ENCODE measurements around the gene CD4. TPM values are rescaled to one million over a fixed set of nuclear protein-coding genes. Genes with fewer than 3 reads are reported as not detected.

CD4 gene
- 0.23 and 0.47 TPM in 2 replicates for total RNA-seq (ENCODE audit: low replicate concordance)

DNA sequence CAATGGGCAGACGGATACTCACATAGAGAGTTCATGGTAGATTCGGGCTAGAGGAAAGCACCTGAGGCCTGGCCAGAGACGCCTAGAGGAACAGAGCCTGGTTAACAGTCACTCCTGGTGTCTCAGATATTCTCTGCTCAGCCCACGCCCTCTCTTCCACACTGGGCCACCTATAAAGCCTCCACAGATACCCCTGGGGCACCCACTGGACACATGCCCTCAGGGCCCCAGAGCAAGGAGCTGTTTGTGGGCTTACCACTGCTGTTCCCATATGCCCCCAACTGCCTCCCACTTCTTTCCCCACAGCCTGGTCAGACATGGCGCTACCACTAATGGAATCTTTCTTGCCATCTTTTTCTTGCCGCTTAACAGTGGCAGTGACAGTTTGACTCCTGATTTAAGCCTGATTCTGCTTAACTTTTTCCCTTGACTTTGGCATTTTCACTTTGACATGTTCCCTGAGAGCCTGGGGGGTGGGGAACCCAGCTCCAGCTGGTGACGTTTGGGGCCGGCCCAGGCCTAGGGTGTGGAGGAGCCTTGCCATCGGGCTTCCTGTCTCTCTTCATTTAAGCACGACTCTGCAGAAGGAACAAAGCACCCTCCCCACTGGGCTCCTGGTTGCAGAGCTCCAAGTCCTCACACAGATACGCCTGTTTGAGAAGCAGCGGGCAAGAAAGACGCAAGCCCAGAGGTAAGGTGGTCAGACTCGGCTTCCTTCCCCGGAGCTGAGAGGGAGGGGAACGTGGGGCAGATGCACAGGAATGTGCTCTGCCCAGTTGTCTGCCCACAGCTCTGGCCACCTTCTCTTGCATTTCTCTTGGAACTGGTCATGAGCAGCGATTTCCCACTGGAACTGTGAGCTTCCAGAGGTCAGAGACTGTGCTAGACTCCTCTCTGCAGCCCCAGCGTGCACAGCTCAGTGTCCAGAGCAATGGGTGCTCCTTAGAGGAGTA is at the start of gene CD4:
Gene CD4, plus strand, starts transcription at position 557 of the 953 bp plus-strand sequence. CDS start 10,611 bp downstream, outside the sequence.

DNA sequence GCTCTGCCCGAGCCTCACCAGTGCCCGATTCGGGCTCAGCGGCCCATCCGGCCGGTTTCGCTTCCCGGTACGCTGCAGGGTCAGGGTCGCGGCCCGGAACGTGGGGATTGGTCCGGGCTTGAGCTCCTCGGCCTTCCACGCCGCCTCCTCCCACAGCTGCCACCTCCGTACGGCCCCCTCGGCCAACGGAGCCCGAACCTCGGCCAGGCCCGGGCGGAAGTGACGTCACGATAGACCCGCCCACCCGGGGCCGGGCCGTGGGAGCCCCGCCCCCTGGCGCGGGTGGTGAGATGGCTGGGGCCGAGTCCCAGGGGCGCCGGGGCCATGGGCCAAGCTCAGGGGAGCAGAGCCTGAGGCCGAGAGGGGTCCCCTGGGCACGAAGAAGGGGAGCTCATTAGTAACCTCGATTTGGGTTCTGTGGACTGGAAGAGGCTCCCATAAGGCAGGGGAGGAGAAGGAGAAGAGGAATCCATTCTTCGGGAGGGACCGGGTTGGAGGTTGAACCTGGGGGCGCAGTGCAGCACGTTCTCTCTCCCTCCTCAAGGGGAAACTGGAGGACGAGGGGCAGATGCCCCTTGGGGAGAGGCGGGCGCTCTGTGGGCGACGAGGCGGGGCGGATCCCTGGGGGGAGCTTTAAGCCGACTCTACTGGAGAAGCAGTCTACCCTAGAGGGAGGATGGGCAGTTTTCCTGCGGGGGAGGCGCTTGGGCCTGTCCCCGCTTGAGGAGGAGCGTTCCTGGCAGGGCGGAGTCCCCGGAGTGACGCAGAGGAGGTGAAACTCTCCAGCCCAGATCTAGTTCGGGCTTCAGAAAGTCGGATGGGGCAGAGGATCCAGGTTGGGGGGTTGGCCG is 36.2 kb upstream of the CD4 start, which contains the start of gene MLF2:
Gene MLF2, minus strand, starts transcription at position 221 of the 851 bp plus-strand sequence. CDS start 807 bp downstream, outside the sequence.

DNA sequence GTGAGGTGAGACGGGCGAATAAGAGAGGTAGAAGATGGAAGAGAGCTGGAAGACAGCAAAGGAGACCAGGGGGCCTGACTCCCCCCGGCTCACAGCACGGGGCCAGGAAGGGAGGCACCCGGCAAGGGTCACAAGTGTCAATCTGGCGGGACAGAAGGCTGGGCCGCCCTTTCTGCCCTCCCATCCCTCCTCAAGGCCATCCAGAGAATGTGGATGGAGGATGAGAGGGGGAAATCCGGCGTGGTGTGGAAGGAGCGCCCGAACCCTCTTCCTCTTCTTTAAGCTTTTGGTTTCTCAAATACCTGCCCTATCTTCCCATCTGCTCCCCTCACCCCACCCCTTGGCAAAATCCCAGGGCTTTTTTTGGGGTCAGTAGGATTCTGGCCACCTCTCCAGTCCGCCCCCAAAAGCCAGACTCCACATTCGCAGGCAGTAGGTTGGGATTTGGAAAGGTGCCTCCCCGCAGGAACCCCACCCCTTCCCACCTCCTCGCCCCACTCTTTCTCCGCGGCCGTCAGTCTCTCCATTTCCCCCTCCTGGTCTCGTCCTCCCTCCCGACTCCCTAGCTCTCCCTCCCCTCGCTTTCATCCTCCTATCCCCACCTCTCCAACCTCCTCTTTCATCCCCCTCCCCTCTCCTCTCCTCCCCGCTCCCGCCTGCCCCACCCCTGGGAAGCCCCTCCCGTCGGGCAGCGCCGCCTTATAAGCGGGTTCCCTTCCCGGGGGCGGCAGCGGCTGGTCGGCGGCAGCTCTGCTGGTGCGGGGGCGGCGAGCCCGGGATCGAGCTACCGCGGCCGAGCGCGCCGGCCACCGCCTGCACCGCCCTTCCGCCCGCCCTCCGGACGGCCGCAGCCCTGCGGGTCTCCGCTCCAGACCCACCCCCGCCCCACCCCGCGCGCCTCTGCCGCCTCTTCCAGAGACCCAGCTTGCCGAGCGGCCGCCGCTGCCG is 23.4 kb upstream of the CD4 start, which contains the start of gene PTMS:
Gene PTMS, plus strand, starts transcription at position 730 of the 948 bp plus-strand sequence. CDS start 343 bp downstream, outside the sequence.

DNA sequence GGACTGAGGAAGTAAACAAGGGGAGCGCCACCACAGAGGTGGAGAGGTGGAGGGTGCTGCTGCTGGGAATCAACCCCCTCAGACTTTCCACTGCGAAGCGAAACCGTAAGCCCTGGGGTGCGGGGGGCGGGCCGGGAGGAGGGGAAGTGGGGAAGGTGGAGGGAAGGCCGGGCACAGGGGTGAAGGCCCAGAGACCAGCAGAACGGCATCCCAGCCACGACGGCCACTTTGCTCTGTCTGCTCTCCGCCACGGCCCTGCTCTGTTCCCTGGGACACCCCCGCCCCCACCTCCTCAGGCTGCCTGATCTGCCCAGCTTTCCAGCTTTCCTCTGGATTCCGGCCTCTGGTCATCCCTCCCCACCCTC is 17.0 kb upstream of the CD4 start, which contains the start of gene LAG3:
Gene LAG3, plus strand, starts transcription at position 190 of the 365 bp plus-strand sequence. CDS start 333 bp downstream, outside the sequence.

DNA sequence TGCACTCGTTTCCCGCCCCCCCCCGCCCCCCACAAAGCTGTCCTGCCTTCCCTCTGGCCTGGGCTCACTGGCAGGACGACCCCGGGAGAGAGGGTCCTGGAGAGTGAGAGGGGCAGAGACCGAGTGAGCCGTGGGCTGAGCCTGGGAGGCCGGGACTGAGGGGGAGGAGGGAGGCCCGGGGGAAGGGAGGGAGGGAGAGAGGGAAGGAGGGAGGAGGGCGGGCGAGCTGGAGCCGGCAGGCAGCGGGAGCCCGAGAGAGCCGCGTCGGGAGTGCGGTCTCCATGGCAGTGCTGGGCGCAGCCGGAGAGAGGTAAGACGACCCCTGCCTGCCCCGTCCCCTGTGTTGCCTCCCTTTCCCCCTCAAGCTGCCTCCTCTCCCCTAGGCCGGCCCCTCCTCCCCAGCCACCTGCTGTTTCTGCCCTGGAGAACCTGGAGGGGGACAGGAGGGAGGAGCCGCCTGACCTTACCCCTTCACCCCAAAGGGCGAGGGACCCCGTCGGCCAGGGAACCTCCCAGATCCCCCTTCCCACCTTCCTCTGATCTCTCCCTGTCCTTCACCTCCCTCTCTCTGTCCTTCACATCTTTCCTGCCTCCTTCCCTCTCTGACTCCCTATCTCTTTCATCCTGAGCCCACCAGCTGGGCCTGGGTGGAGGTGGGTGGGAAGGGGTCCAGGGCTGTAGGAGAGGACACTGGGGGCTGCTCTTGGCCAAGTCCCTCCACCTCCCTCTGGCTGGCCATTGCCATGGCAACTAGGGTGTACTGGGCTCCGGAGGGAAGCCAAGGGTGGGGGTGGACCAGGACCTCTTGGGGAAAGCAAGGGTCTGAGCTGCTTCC is 32.5 kb downstream of the CD4 start, which contains the start of gene GPR162:
Gene GPR162, plus strand, starts transcription at position 231 of the 835 bp plus-strand sequence. CDS start 2,078 bp downstream, outside the sequence.

DNA sequence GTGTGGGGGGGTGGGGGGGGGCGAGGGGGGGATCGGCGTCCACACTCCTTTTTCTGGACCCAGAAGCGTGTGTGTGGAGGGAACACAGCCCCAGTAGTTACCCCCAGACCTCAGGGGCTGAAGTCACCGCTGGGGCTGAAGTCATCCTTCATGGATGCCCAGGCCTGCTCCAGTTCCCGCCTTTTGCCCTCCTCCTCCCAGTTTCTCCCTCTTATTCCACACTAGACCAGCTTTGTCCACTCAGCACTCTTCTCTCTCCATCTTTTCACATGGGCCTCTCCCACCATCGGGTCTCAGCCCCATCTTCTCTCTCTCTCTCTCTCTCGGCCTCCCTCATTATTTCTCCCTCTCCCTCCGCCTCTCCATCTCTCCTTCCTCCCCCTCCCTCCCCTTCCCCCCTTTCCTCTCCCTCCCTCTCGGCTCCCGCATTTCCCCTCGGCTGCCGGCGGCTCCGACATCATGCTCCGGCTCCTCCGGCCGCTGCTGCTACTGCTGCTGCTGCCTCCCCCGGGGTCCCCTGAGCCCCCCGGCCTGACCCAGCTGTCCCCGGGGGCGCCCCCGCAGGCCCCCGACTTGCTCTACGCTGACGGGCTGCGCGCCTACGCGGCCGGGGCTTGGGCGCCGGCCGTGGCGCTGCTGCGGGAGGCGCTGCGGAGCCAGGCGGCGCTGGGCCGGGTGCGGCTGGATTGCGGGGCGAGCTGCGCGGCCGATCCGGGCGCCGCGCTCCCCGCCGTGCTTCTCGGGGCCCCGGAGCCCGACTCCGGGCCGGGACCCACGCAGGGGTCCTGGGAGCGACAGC is 38.9 kb downstream of the CD4 start, which contains the start of gene P3H3:
Gene P3H3, plus strand, starts transcription at position 426 of the 799 bp plus-strand sequence. Its CDS starts 34 bp downstream, at position 460.

DNA sequence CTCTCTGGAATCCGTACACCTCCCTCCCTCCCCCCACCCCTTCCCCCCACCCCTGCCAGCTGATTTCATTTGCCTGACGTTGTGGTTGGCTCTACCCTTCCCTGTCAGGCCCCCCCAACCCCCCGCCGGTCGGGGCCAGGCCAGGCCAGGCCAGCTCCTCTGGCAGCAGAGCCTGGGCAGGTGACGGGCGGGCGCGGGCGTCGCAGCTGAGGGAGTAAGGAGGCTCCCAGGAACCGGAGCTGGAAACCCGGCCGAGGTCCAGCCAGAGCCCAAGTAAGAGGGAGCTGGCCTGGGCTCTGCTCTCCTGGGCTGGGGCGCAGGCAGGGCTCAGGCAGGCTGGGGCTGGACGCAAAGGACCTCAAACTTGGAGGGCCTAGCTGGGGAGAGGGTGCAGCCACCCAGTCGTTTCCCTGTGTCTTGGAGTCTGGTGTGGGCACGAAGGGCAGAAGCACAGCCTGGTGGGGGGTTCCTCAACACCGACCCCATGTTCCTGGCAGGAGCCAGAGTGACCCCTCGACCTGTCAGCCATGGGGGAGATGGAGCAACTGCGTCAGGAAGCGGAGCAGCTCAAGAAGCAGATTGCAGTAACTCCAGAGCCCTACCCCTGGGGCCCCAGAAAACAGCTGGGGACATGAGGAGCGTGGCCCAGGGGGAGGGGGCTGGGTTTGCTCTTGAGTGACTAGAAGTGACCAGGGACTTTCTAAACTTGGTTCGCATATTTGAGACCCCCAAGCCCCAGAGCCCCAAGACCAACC is 51.6 kb downstream of the CD4 start, which contains the start of gene GNB3:
Gene GNB3, plus strand, starts transcription at position 165 of the 755 bp plus-strand sequence. Its CDS starts 363 bp downstream, at position 528.

DNA sequence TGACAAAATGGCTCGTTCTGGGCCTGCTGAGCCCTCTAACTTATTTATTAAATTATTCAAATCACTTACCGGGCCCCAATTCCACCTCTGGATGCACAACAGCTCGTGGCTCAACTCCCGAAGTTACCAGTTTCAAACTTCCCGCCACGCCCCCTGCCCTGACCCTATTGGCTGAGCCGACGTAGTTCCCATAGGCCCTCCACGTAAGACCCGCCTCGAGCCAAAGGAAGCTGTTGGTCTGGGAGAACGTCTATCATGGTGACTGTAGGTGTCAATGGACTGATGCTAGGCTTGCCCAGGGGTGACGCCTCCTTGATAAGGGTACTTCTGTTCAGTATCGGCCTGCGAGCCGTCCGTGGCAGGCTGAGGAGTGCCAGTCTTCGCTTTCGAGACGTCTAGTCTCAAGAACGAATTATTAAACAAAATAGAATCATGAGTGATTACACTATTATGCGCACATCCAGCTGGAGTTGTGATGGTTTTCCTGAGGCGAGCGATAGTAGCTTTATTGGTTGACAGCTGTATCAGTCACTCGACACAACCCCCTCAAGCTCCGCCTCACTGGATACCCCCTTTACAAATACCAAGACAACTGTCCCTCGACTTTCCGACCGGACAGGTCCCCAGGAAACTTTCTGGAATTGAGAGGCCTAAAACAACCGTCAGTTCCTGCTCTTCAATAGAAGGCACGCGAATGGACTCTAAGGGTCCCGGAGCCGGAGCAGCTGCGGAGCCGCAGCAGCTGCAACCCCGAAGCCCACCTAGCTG is 62.0 kb downstream of the CD4 start, which contains the start of gene CDCA3:
Gene CDCA3, minus strand, starts transcription at position 134 of the 768 bp plus-strand sequence. CDS start 334 bp downstream, outside the sequence.

DNA sequence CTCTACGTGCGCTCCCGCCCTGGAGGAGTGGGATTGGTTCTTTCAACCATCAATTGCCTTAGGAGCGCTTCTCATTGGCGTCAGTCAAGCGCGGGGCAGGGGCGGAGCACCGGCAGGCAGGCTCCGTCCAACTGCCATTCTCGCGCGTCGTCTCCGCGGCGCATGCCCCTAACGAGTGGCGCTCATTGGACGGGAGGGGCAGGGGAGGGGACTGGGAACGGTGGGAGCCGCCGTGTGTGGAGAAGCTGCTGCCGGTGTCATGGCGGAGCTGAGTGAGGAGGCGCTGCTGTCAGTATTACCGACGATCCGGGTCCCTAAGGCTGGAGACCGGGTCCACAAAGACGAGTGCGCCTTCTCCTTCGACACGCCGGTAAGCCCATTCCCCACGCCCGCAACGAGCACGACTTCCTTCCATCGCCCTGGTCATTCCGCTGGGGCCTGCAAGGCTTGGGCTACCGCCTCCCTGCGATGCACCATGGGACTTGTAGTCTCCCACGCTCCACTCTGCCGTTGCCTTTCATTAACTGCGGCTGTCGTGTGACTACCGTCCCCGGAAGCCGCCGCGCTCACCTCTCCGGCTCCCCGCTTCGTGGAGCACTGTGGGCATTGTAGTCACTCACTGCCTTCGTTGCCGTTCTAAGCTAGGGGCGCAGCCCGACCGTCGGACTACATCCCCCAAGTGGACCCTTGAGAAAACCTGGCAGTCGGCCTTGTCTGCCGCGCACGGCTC is 62.8 kb downstream of the CD4 start, which contains the start of gene USP5:
Gene USP5, plus strand, starts transcription at position 230 of the 730 bp plus-strand sequence. Its CDS starts 30 bp downstream, at position 260.

DNA sequence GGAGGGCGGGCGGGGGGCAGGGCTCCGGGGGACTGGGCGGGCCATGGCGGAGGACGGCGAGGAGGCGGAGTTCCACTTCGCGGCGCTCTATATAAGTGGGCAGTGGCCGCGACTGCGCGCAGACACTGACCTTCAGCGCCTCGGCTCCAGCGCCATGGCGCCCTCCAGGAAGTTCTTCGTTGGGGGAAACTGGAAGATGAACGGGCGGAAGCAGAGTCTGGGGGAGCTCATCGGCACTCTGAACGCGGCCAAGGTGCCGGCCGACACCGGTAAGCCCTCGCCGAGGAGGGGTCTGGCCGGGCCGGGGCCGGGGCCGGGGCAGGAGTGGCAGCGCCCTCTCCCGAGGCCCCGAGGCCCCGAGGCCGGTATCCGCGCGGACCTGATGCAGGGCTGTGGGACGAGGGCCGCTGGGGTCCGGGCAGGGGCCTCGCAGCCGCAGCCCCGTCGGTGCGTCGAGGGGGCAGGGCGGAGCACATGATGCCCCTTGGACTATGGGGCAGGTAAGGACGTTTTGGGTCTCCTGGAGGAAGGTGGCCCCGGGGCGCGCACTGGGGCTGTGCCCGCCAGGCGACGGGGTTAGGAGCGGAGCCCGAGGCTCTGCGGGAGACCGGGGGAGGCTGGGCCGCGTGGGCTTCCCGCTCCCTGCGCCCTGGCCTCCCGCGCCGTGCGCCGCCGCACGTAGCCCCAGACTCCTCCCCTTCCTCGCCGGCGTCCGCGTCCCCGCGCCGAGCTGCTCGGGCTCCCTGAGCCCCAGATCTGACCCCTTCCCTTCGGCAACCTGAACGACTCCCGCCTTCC is 78.3 kb downstream of the CD4 start, which contains the start of gene TPI1:
Gene TPI1, plus strand, starts transcription at position 119 of the 798 bp plus-strand sequence. Its CDS starts 36 bp downstream, at position 155.

Other genes with a start within 250 kb of the CD4 start
- gene IFFO1, start 233.5 kb upstream of the CD4 start, total RNA-seq (ENCODE audit: low replicate concordance), result 8.8 and 36.9 TPM in 2 replicates
- gene NOP2, start 221.2 kb upstream of the CD4 start, total RNA-seq (ENCODE audit: low replicate concordance), result 11.5 and 20.7 TPM in 2 replicates
- 187 and 210 TPM in 2 replicates for gene CHD4, start 182.1 kb upstream of the CD4 start, total RNA-seq (ENCODE audit: low replicate concordance)
- gene LPAR5, start 153.6 kb upstream of the CD4 start, total RNA-seq (ENCODE audit: low replicate concordance), result under 0.01 TPM in 1 of 2 replicates, not detected in the other
- gene ACRBP, start 142.1 kb upstream of the CD4 start, total RNA-seq (ENCODE audit: low replicate concordance), result 0.23 TPM in 1 of 2 replicates, not detected in the other
- 22.7 and 27.0 TPM in 2 replicates for gene ING4, start 126.4 kb upstream of the CD4 start, total RNA-seq (ENCODE audit: low replicate concordance)
- 8.3 TPM in 2 replicates for gene ZNF384, start 100.2 kb upstream of the CD4 start, total RNA-seq (ENCODE audit: low replicate concordance)
- under 0.01 and 0.38 TPM in 2 replicates for gene PIANP, start 88.7 kb upstream of the CD4 start, total RNA-seq (ENCODE audit: low replicate concordance)
- gene COPS7A, start 65.5 kb upstream of the CD4 start, total RNA-seq (ENCODE audit: low replicate concordance), result 87.9 and 180 TPM in 2 replicates
- 66.7 and 158 TPM in 2 replicates for gene MLF2, start 36.4 kb upstream of the CD4 start, total RNA-seq (ENCODE audit: low replicate concordance)
- 43.6 and 51.7 TPM in 2 replicates for gene PTMS, start 23.2 kb upstream of the CD4 start, total RNA-seq (ENCODE audit: low replicate concordance)
- gene LAG3, start 17.0 kb upstream of the CD4 start, total RNA-seq (ENCODE audit: low replicate concordance), result 0.15 TPM in 1 of 2 replicates, not detected in the other
- gene GPR162, start 32.3 kb downstream of the CD4 start, total RNA-seq (ENCODE audit: low replicate concordance), result 1.3 and 4.3 TPM in 2 replicates
- 74.8 and 101 TPM in 2 replicates for gene P3H3, start 38.9 kb downstream of the CD4 start, total RNA-seq (ENCODE audit: low replicate concordance)
- 1.7 and 1.8 TPM in 2 replicates for gene GNB3, start 51.4 kb downstream of the CD4 start, total RNA-seq (ENCODE audit: low replicate concordance)
- gene CDCA3, start 61.8 kb downstream of the CD4 start, total RNA-seq (ENCODE audit: low replicate concordance), result 0.59 and 4.4 TPM in 2 replicates
- 82.5 and 88.9 TPM in 2 replicates for gene USP5, start 62.6 kb downstream of the CD4 start, total RNA-seq (ENCODE audit: low replicate concordance)
- gene TPI1, start 78.0 kb downstream of the CD4 start, total RNA-seq (ENCODE audit: low replicate concordance), result 1,121 and 1,519 TPM in 2 replicates
- gene SPSB2, start 83.8 kb downstream of the CD4 start, total RNA-seq (ENCODE audit: low replicate concordance), result 5.6 and 7.4 TPM in 2 replicates
- 10.6 and 15.7 TPM in 2 replicates for gene LRRC23, start 115.3 kb downstream of the CD4 start, total RNA-seq (ENCODE audit: low replicate concordance)
- 20.3 and 32.5 TPM in 2 replicates for gene ENO2, start 125.1 kb downstream of the CD4 start, total RNA-seq (ENCODE audit: low replicate concordance)
- gene ATN1, start 138.4 kb downstream of the CD4 start, total RNA-seq (ENCODE audit: low replicate concordance), result 4.0 and 6.4 TPM in 2 replicates
- not detected in 2 replicates for gene RNU7-1, start 154.3 kb downstream of the CD4 start, total RNA-seq (ENCODE audit: low replicate concordance)
- 173 and 204 TPM in 2 replicates for gene C12orf57, start 154.5 kb downstream of the CD4 start, total RNA-seq (ENCODE audit: low replicate concordance)
- gene PTPN6, start 161.8 kb downstream of the CD4 start, total RNA-seq (ENCODE audit: low replicate concordance), result 0.08 TPM in 1 of 2 replicates, not detected in the other
- gene PHB2, start 181.1 kb downstream of the CD4 start, total RNA-seq (ENCODE audit: low replicate concordance), result 101 and 164 TPM in 2 replicates
- gene EMG1, start 181.4 kb downstream of the CD4 start, total RNA-seq (ENCODE audit: low replicate concordance), result 28.3 and 31.1 TPM in 2 replicates
- 9.6 and 12.8 TPM in 2 replicates for gene LPCAT3, start 228.9 kb downstream of the CD4 start, total RNA-seq (ENCODE audit: low replicate concordance)